Parathyroid adenoma (tissue), 2 donors: ENCODE data around the gene CAMSAP2.

Source experiments
- H2AFZ ChIP-seq: fragments of 300-600 bp; sonication (generic); one replicate; pipeline ENCODE4 v1.7.0; 2017; ENCODE audit warnings: antibody characterized with exemption, mild to moderate bottlenecking
- H3K27ac ChIP-seq: fragments of 300-600 bp; sonication (generic); one replicate; pipeline ENCODE4 v1.7.0; 2017
- H3K27me3 ChIP-seq: fragments of 300-600 bp; sonication (generic); one replicate; pipeline ENCODE4 v1.7.0; 2017; ENCODE audit warnings: low read length; ENCODE audit not compliant: control insufficient read depth, insufficient read depth
- H3K36me3 ChIP-seq: fragments of 300-600 bp; sonication (generic); one replicate; pipeline ENCODE4 v1.7.0; 2017; ENCODE audit warnings: low read length; ENCODE audit not compliant: control insufficient read depth, insufficient read depth
- H3K4me1 ChIP-seq: fragments of 300-600 bp; sonication (generic); one replicate; pipeline ENCODE4 v1.7.0; 2017; ENCODE audit warnings: control low read depth
- H3K4me2 ChIP-seq: fragments of 300-600 bp; sonication (generic); one replicate; pipeline ENCODE4 v1.7.0; 2017; ENCODE audit warnings: low read length
- H3K4me3 ChIP-seq: fragments of 300-600 bp; sonication (generic); one replicate; pipeline ENCODE4 v1.7.0; 2017; ENCODE audit warnings: low read depth, low read length
- H3K79me2 ChIP-seq: fragments of 300-600 bp; sonication (generic); one replicate; pipeline ENCODE4 v1.7.0; 2017; ENCODE audit warnings: control low read depth
- H3K9ac ChIP-seq: fragments of 300-600 bp; sonication (generic); one replicate; pipeline ENCODE4 v1.7.0; 2017; ENCODE audit warnings: mild to moderate bottlenecking
- H3K9me3 ChIP-seq: fragments of 300-600 bp; sonication (generic); one replicate; pipeline ENCODE4 v1.7.0; 2017; ENCODE audit warnings: low read length; ENCODE audit not compliant: control insufficient read depth
- TF ChIP-seq, protein P1 (sequence below): fragments of 300-600 bp; sonication (generic); IDR thresholded peaks from one replicate; pipeline ENCODE4 v1.7.0; 2017; ENCODE audit warnings: antibody characterized with exemption, mild to moderate bottlenecking
- donor health status: primary hyperparathyroidism.

CAMSAP2 gene

GRCh38 chr1:200771625-200772555 lies 33.2 kb downstream of the CAMSAP2 start:
- Histone ChIP-seq H3K4me1 (no peaks in the 10 kb centered on the region), H3K27ac (no peak overlapping the region), H3K36me3 (no peaks in the 10 kb centered on the region), H3K9me3 (no peaks in the 10 kb centered on the region), H3K79me2 (peaks cover 3% of the 10 kb centered on the region), H3K27me3 (no peaks in the 10 kb centered on the region), H3K9ac (no peak overlapping the region), H3K4me3 (no peak overlapping the region), H3K4me2 (no peak overlapping the region), H2AFZ (no peak overlapping the region)
- TF ChIP-seq, protein P1, sequence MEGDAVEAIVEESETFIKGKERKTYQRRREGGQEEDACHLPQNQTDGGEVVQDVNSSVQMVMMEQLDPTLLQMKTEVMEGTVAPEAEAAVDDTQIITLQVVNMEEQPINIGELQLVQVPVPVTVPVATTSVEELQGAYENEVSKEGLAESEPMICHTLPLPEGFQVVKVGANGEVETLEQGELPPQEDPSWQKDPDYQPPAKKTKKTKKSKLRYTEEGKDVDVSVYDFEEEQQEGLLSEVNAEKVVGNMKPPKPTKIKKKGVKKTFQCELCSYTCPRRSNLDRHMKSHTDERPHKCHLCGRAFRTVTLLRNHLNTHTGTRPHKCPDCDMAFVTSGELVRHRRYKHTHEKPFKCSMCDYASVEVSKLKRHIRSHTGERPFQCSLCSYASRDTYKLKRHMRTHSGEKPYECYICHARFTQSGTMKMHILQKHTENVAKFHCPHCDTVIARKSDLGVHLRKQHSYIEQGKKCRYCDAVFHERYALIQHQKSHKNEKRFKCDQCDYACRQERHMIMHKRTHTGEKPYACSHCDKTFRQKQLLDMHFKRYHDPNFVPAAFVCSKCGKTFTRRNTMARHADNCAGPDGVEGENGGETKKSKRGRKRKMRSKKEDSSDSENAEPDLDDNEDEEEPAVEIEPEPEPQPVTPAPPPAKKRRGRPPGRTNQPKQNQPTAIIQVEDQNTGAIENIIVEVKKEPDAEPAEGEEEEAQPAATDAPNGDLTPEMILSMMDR = no peak

DNA sequence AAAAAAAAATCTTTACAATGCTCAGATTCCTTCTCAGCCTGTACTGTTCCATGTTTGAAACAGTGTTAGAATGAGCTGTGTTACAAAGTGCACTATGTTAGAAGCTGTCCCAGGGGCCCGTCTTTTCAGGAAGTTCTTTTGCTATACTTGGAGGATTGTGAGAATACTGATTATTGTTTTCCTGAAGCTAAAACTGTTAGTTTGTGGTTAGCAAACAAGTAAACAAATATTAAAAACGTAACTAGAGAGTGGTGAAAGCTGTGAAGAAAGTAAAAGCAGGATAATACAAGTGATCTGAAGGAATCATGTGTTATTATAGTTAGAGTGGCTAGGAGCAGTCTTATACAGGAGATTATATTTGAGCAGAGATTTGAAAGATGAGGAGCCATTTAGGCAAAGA lies 35.6 kb downstream of the CAMSAP2 start:
- H3K27me3 ChIP-seq = no peaks in the 10 kb centered on the region
- H2AFZ ChIP-seq = no peak overlapping the region
- H3K79me2 ChIP-seq = no peaks in the 10 kb centered on the region
- TF ChIP-seq, protein P1 = no peak
- no peak overlapping the region for H3K4me3 ChIP-seq
- peaks cover 2% of the 10 kb centered on the region for H3K4me1 ChIP-seq
- H3K4me2 ChIP-seq = no peak overlapping the region
- H3K9me3 ChIP-seq = no peaks in the 10 kb centered on the region
- H3K36me3 ChIP-seq = no peaks in the 10 kb centered on the region
- peak overlapping the region; percentile 7 for H3K27ac ChIP-seq
- no peak overlapping the region for H3K9ac ChIP-seq

DNA sequence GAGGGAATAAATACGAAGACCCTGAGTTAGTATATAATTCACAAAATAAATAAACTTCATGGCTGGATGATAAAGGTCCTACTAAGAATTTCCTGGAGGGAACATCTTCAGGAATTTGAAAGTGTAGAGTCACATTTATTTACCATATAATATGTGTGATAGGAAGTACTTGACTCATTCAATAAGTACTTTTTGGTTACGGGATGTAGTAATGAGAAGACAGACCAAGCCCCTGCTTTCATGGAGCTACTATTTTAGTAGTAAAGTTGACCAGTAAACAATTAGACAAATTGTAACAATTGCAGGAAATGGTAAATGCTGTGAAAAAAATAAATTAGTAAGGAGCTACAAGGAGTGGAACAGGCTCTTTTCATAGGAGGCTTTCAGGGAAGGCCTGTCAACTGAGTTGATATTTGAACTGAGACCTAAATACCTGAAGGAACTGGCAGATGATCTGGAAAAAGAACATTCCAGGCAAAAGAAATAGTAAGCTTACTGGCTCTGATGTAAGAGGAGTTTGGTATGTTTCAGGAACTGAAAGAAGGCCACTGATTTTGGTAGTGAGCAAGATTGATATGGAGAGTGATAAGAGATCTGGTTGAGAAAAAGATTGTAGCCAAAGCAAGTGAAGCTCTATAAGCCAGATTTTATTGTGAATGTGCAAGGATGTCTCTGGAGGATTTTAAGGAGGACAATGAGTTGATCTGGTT lies 36.2 kb downstream of the CAMSAP2 start:
- H3K4me2 ChIP-seq = no peak overlapping the region
- H3K27me3 ChIP-seq = no peaks in the 10 kb centered on the region
- peaks cover 2% of the 10 kb centered on the region for H3K4me1 ChIP-seq
- H3K9me3 ChIP-seq = no peaks in the 10 kb centered on the region
- TF ChIP-seq, protein P1 = no peak
- H3K79me2 ChIP-seq = no peaks in the 10 kb centered on the region
- no peak overlapping the region for H3K4me3 ChIP-seq
- peak overlapping the region; percentile 7 for H3K27ac ChIP-seq
- H3K9ac ChIP-seq = no peak overlapping the region
- H3K36me3 ChIP-seq = no peaks in the 10 kb centered on the region
- H2AFZ ChIP-seq = no peak overlapping the region

DNA sequence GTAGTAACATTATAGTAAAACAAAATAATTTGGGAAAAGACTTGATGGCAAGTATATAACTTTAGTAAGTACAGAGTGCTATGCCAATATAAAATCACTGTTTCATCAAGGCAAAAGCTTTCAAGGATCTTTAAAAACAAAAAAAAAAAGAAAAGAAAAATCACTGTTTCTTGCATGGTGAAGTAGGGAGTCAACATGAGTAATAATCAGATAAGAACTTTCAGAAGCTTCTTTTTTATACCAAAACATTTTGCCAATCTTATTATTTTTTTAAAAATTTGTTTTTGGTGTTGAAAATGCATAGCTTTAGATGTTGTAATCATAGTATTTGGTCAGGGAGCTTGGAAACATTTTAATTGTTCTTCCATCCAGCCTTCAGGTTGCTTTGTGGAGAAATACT lies 37.2 kb downstream of the CAMSAP2 start:
- H3K79me2 ChIP-seq = no peaks in the 10 kb centered on the region
- TF ChIP-seq, protein P1 = no peak
- no peak overlapping the region for H3K4me3 ChIP-seq
- no peak overlapping the region for H2AFZ ChIP-seq
- H3K27me3 ChIP-seq = no peaks in the 10 kb centered on the region
- H3K4me2 ChIP-seq = no peak overlapping the region
- H3K36me3 ChIP-seq = no peaks in the 10 kb centered on the region
- no peaks in the 10 kb centered on the region for H3K9me3 ChIP-seq
- H3K9ac ChIP-seq = no peak overlapping the region
- no peak overlapping the region for H3K27ac ChIP-seq
- H3K4me1 ChIP-seq = peaks cover 2% of the 10 kb centered on the region
